GM19397 (cell line): ENCODE measurements around the gene RPN2.

Experiments used
- ATAC-seq: cut with Tn5 transposase; IDR thresholded peaks from one replicate; pipeline ENCODE4 v1.9.1; 2021; ENCODE audit warnings: mild to moderate bottlenecking, moderate library complexity; ENCODE audit not compliant: unreplicated experiment

Gene RPN2

DNA sequence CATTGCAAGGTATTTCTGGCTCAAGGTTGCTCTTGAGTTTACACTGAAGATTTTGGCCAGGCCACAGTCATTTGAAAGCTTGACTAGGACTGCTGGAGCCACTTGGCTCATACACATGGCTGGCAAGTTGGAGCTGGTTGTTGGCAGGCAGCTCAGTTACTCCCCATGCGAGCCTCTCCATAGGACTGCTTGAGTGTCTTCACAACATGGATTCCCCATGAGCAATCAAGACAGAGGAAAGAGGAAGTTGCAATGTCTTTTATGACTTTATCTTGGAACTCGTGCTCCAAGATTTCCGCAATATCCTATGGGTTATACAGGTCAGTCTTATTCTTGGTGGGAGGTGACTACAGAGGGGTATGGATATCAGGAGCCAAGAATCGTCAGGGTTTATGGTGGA lies 109.0 kb downstream of the RPN2 start:
- ATAC-seq: no peak

DNA sequence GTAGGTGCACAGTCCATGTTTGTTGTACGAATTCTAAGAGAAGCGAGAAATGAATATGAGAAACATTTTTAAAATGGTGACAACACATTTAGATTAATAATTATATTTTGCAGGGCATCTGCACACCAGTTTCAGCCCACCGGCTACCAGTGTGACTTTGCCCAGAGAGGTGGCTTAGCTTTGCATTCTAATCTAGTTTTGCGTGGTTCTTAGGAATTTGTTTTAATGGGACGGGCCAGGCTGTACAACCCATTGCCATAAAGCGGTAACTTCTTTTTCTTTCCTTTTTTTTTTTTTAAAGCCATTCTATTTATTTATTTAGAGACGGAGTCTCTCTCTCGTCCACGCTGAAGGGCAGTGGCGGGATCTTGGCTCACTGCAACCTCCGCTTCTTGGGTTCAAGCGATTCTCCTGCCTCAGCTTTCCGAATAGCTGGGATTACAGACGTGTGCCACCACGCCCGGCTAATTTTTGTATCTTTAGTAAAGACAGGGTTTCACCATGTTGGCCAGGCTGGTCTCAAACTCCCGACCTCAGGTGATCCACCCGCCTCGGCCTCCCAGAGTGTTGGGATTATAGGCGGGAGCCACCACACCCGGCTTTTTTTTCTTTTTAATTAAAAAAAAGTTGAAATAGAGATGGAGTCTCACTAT lies 111.2 kb downstream of the RPN2 start:
- no peak for ATAC-seq
